GM12873 (cell line): ENCODE results near the gene ITPR1.

Experiments
- CTCF ChIP-seq: IDR thresholded peaks from 2 replicates; pipeline ENCODE4 v1.5.1; 2012; ENCODE audit warnings: low read depth, mild to moderate bottlenecking, moderate library complexity, low read length, control low read depth; ENCODE audit not compliant: insufficient read depth; ENCODE audit errors: missing control alignments

The ITPR1 gene

DNA sequence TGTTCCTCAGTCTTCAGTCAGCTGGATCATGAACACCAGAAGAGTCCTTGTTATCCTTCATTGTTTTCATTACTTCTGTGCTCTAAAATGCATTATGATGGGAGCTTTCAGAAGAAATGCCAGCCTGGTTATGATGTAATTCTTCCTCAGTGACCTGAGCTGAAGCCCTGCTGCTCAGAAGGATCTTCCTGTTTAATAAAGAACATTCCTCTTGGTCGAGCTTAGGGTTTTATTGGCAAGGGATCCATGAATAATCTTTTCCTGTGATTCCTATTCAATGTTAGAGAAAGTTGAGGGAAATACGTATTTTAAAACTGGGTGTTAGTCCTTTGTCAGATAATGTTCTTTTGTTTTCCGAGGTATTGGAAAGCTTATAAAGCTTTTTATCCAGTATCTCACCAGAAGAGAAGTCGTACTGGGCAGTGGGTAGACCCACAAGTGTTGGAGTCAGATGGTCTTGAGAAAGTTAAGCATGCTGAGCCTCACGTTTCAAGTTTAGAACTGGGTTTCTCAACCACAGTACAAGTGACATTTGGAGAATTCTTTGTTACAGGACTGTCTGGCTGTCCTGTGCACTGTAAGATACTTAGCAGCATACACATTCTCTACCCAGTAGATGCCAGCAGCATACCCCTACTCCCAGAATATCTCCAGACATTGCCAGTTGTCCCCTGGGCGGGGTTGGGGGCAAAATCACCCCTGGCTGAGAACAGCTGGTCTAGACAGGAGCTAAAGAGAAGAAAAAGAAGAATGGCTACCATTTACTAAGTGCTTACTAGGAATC, 273.8 kb downstream of the ITPR1 start:
- TF ChIP-seq CTCF = no peak

GRCh38 chr3:4768021-4768420, 274.9 kb downstream of the ITPR1 start:
- TF ChIP-seq CTCF = no peak

DNA sequence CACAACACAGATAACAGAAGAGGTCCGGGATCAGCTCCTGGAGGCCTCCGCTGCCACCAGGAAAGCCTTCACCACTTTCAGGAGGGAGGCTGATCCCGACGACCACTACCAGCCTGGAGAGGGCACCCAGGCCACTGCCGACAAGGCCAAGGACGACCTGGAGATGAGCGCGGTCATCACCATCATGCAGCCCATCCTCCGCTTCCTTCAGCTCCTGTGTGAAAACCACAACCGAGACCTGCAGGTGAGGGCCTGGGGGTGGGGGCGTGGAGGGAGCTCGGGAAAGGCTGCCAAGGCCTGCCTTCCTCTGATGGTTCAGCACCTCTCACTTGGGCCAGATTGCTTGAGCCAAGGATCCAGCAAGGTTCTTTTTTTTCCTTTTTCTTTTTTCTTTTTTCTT, 275.4 kb downstream of the ITPR1 start:
- TF ChIP-seq CTCF = no peak

DNA sequence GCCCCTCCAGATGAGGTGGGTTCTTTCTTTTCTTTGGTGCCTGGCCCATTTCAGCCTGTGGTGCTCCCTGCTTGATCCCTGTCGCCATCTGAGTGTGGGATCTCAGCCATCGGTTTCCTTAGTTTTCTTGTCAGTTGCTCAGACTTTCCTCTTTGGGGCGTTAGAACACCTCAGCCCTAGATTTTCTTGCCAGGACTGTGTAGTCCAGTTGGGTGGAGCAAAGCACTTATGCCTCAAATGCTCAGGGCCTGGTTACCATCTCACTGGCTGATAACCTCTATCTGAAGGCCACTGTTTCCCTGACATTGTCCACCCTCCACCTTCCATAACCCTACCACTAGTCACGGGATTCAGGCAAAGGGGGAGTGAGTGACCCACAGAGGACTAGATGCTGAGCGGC, 277.4 kb downstream of the ITPR1 start:
- no peak for TF ChIP-seq CTCF

DNA sequence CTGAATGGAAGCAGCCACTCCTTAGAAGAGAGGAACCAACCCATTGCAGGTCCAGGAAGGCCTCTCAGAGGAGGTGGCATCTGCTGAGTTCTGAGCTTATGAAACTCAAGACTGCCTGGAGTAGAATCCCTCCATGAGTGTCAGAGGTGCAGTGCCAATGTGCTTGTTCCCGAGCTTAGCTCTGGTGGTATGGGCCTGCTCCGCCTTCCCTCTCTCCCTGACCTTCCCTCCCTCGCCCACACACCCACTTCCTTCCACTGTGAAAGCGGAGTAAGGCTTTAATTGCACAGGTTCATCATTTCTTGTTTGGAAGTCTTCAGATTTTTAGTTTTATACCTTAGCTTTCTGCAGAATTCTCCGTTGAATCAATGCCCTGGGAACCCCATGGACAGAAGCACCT, 278.1 kb downstream of the ITPR1 start:
- no peak for TF ChIP-seq CTCF

DNA sequence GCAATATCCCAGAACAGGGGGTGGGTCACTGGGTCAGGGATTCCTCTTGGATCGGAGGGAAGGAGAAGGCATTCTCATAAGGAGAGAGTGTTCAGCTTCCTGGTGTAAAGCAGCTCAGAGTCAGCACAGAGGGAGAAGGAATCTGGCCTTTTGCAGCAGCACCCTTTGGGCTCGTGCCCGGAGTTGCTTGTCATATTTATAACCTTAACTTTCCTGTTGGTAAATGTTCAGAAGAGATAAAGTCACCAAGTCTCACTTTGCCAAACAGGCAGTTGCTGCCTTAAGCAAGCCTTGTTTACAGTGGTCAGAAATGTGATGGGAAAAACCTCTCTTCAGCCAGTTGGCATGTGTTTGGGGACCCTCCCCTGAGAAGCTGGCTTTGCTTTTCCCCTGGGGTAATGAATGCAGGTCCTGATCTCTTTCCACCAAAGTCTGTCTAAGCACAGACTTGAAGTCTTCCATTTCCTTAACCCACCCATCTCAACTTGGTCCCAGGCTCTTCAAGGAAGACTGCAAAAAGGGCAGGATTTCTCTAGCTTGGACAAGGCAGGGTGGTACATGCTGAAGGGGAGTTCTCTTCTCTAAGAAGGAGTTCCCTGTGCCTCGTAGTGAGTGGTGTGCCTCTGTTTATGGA, 279.1 kb downstream of the ITPR1 start:
- TF ChIP-seq CTCF = no peak

- no peak for TF ChIP-seq CTCF
These were observed 279.7 kb downstream of the ITPR1 start for GRCh38 chr3:4772858-4773257.
